HG02973 (cell line): ENCODE data around the gene PHACTR1.

ENCODE experiments used
- ATAC-seq: cut with Tn5 transposase; IDR thresholded peaks from one replicate; pipeline ENCODE4 v1.9.1; 2021; ENCODE audit warnings: moderate library complexity; ENCODE audit not compliant: unreplicated experiment

Gene PHACTR1

GRCh38 chr6:13178107-13178506 is 461.5 kb downstream of the PHACTR1 start:
- no peak for ATAC-seq

- no peak for ATAC-seq
These were observed 464.0 kb downstream of the PHACTR1 start for GRCh38 chr6:13180538-13180937.

GRCh38 chr6:13181393-13181792 is 464.8 kb downstream of the PHACTR1 start:
- no peak for ATAC-seq

GRCh38 chr6:13183415-13184088 is 467.0 kb downstream of the PHACTR1 start:
- no peak for ATAC-seq

- no peak for ATAC-seq
These were observed 467.5 kb downstream of the PHACTR1 start for GRCh38 chr6:13184089-13184468.

- ATAC-seq, result no peak
These were observed 468.0 kb downstream of the PHACTR1 start for GRCh38 chr6:13184547-13184946.

- ATAC-seq, result no peak
These were observed 470.3 kb downstream of the PHACTR1 start for GRCh38 chr6:13186861-13187260.

- ATAC-seq, result no peak
These were observed 471.1 kb downstream of the PHACTR1 start for GRCh38 chr6:13187692-13188091.

GRCh38 chr6:13188306-13188705 is 471.7 kb downstream of the PHACTR1 start:
- no peak for ATAC-seq

- ATAC-seq, result no peak
These were observed 473.1 kb downstream of the PHACTR1 start for GRCh38 chr6:13189710-13190109.

GRCh38 chr6:13190376-13190775 is 473.8 kb downstream of the PHACTR1 start:
- ATAC-seq, result no peak

- no peak for ATAC-seq
These were observed 474.9 kb downstream of the PHACTR1 start for GRCh38 chr6:13191461-13191860.

- no peak for ATAC-seq
These were observed 478.3 kb downstream of the PHACTR1 start for GRCh38 chr6:13194852-13195251.

- no peak for ATAC-seq
These were observed 479.2 kb downstream of the PHACTR1 start for GRCh38 chr6:13195803-13196202.

- ATAC-seq, result no peak
These were observed 481.6 kb downstream of the PHACTR1 start for GRCh38 chr6:13198168-13198567.

GRCh38 chr6:13201336-13201735 is 484.8 kb downstream of the PHACTR1 start:
- no peak for ATAC-seq

GRCh38 chr6:13203145-13203544 is 486.6 kb downstream of the PHACTR1 start:
- ATAC-seq, result no peak

- no peak for ATAC-seq
These were observed 488.5 kb downstream of the PHACTR1 start for GRCh38 chr6:13205106-13205505.

- ATAC-seq, result no peak
These were observed 495.5 kb downstream of the PHACTR1 start for GRCh38 chr6:13212096-13212495.

- no peak for ATAC-seq
These were observed 496.0 kb downstream of the PHACTR1 start for GRCh38 chr6:13212538-13212937.

- ATAC-seq, result no peak
These were observed 498.8 kb downstream of the PHACTR1 start for GRCh38 chr6:13215390-13215789.

GRCh38 chr6:13216236-13217014 is 499.9 kb downstream of the PHACTR1 start:
- no peak for ATAC-seq
